Posterior cingulate gyrus (tissue), 11 donors: ENCODE measurements around the gene TRIM4.
"Not testable (repeated sequence)": the region's sequence is repeated elsewhere in the genome, so short reads cannot be mapped to it uniquely, and the experiment has no call there.

Source experiments
- DNase-seq, 10 donors: peaks; one replicate each; pipeline versions ENCODE4 v3.0.0 to v3.0.0-alpha.2; 2020 to 2021; ENCODE audit warnings: mixed read lengths in 3 of 10
- intact Hi-C: fragments of 100-400 bp; cut with DNase I; formaldehyde crosslinking; loops from one replicate; pipeline ENCODE4 v1.15.1; 2023

TRIM4 gene

GRCh38 chr7:99918959-99919813, at the start of gene TRIM4:
TSS of gene TRIM4 (minus strand) at chr7:99919530. CDS start at chr7:99919401, 129 bp downstream.
- DNase-seq: peak; percentile 85 to 99 (median 92)
- intact Hi-C loops: loop anchor here (10.0 kb wide), 1 partner anchor 136 kb away; no protein-coding TSS in a partner anchor

GRCh38 chr7:99958564-99959227, 39.4 kb upstream of the TRIM4 start:
- no peak for DNase-seq
- intact Hi-C loops: no loop called here

GRCh38 chr7:99955247-99955646, 35.9 kb upstream of the TRIM4 start:
- no peak for DNase-seq
- intact Hi-C loops: no loop called here

GRCh38 chr7:99954643-99955042, 35.3 kb upstream of the TRIM4 start:
- intact Hi-C loops, DNase-seq: not testable (repeated sequence)

- intact Hi-C loops: no loop called here
- no peak for DNase-seq
These were observed 34.3 kb upstream of the TRIM4 start for GRCh38 chr7:99953649-99954048.

GRCh38 chr7:99952649-99953048, 33.3 kb upstream of the TRIM4 start:
- DNase-seq, intact Hi-C loops: not testable (repeated sequence)

GRCh38 chr7:99950819-99951218, 31.5 kb upstream of the TRIM4 start:
- intact Hi-C loops, DNase-seq: not testable (repeated sequence)

GRCh38 chr7:99949645-99950228, 30.4 kb upstream of the TRIM4 start:
- no peak for DNase-seq

GRCh38 chr7:99947608-99948007, 28.3 kb upstream of the TRIM4 start:
- DNase-seq: no peak
- intact Hi-C loops: no loop called here

More at GRCh38 chr7:99949645-99950228, 30.4 kb upstream of the TRIM4 start:
- intact Hi-C loops: no loop called here

- intact Hi-C loops: no loop called here
- no peak for DNase-seq
These were observed 25.3 kb upstream of the TRIM4 start for GRCh38 chr7:99944497-99945070.

- DNase-seq: no peak
- intact Hi-C loops: no loop called here
These were observed 24.5 kb upstream of the TRIM4 start for GRCh38 chr7:99943641-99944496.

- DNase-seq: no peak
- intact Hi-C loops: no loop called here
These were observed 19.0 kb upstream of the TRIM4 start for GRCh38 chr7:99938296-99938695.

- DNase-seq, intact Hi-C loops: not testable (repeated sequence)
These were observed 15.7 kb upstream of the TRIM4 start for GRCh38 chr7:99935009-99935408.

- intact Hi-C loops: no loop called here
- no peak for DNase-seq
These were observed 11.0 kb upstream of the TRIM4 start for GRCh38 chr7:99930376-99930775.

- intact Hi-C loops: no loop called here
- DNase-seq: no peak
These were observed 10.4 kb upstream of the TRIM4 start for GRCh38 chr7:99929730-99930053.

GRCh38 chr7:99928994-99929729, 9.8 kb upstream of the TRIM4 start, which contains the start of gene GJC3:
TSS of gene GJC3 (minus strand) at chr7:99929620. CDS start at chr7:99929620, 0 bp downstream.
- DNase-seq: peak in 9 of 10 donors; percentile 11 to 93 (median 41)
- intact Hi-C loops: no loop called here

- intact Hi-C loops: no loop called here
- DNase-seq: no peak
These were observed 8.9 kb upstream of the TRIM4 start for GRCh38 chr7:99928188-99928587.

- intact Hi-C loops: no loop called here
- no peak for DNase-seq
These were observed 8.2 kb upstream of the TRIM4 start for GRCh38 chr7:99927536-99927935.

GRCh38 chr7:99926321-99926720, 7.0 kb upstream of the TRIM4 start:
- no peak for DNase-seq
- intact Hi-C loops: no loop called here
